ENCODE results near the gene AP4B1.
"Not testable (repeated sequence)": the region's sequence is repeated elsewhere in the genome, so short reads cannot be mapped to it uniquely, and the experiment has no call there.

AP4B1 gene

DNA sequence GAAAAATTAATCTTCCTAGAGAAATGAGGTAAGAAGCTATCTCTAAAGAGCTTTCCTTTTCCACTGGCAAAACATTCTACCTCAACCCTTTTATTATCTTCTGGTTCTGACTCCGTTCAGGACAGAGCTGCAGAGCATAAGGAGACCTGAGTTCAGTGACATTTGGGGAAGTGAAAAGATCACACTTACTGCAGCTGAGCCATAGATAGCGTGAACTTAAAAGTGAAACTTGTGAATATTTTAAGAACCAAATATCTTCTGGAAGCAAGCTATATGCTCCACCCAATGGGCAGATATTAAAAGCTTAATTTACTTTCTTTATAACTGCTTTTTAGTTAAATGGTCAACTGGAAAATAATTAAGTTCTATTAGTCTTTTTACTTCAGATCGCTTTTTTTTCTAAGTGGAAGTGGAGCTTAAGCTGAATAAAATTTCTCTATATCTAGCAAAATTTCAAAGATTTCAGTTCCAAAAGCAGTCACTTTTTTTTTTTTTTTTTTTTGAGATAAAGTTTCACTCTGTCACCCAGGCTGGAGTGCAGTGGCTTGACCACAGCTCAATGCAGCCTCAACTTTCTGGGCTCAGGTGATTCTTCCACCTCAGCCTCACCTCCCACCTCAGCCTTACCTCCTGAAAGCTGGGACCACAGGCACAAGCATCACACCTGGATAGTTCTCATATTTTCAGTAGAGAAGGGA, 45.0 kb downstream of the AP4B1 start:
- FAIRE-seq = no peak
- no peak for DNase-seq (ENCODE audit: insufficient read length, low spot score)

DNA sequence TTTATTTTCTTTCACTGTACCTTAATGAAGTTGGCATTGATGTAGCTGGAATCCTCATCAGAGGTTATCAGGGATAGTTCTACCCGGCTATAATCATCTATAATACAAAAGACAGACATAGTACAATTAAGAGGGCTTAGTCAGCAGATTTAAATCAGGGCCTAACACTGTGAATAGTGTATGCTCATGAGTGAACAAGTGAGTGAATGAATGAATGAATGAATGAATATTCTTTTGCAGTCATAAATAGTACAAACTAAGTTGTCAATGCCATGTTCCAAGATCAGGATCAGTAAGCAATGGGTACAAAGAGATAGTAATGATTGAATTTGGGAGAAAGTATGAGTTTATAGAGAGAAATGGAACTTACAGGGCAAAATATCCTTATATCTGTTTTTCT, 45.6 kb downstream of the AP4B1 start:
- DNase-seq (ENCODE audit: insufficient read length, low spot score) = no peak
- FAIRE-seq = no peak

DNA sequence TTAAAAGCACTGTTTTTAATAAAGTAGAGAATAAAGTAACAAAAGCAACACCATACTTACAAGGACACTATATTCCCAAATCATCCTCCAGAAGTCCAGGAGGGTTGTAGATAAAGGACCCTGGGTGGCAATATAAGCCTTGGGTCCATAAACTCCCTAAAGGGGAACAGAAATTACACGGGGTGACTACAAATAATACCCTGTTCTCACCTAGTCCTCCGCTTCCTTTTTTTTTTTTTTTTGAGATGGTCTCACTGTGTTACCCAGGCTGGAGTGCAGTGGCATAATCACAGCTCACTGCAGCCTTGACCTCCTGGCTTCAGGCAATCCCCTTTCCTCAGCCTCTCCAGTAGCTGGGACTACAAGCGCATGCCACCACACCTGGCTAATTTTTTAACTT, 46.2 kb downstream of the AP4B1 start:
- FAIRE-seq (no peak), DNase-seq (ENCODE audit: insufficient read length, low spot score) (no peak)

DNA sequence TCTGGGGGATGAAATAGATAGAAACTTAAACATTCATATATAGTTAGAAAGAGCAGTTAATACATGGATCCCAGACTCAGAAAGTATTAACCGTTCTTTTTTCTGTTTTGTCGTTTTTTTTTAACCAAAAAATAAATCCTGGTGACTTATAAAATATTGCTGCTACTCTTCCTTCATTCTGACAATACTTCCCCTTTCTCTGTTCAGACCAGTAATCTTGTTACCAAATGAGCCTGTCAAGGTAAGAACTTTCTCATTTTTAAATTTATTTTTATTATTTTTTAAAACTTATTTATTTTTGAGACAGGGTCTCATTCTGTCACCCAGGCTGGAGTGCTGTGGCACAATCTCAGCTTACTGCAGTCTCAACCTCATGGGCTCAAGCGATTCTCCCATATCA, 46.8 kb downstream of the AP4B1 start:
- DNase-seq (ENCODE audit: insufficient read length, low spot score) (no peak), FAIRE-seq (no peak)

DNA sequence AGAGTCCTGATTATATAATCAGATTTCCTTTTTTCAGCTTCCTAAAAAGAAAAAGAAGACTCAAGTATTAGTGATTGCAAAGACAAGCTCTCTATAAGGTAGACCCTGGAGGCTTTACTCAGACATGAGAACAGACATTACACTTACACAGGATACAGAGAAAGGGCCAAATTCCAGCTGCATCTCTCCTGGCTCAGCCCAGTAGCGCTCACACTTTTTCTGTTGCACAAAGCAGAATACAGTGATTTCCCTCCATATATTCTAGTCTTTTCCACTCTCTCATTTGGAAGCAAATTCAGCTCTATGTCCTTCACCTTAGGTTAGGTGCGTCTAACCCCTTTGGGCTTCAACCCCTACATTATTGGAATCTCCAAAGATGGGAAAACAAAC, 48.2 kb downstream of the AP4B1 start:
- no peak for DNase-seq (ENCODE audit: insufficient read length, low spot score)
- FAIRE-seq = no peak

DNA sequence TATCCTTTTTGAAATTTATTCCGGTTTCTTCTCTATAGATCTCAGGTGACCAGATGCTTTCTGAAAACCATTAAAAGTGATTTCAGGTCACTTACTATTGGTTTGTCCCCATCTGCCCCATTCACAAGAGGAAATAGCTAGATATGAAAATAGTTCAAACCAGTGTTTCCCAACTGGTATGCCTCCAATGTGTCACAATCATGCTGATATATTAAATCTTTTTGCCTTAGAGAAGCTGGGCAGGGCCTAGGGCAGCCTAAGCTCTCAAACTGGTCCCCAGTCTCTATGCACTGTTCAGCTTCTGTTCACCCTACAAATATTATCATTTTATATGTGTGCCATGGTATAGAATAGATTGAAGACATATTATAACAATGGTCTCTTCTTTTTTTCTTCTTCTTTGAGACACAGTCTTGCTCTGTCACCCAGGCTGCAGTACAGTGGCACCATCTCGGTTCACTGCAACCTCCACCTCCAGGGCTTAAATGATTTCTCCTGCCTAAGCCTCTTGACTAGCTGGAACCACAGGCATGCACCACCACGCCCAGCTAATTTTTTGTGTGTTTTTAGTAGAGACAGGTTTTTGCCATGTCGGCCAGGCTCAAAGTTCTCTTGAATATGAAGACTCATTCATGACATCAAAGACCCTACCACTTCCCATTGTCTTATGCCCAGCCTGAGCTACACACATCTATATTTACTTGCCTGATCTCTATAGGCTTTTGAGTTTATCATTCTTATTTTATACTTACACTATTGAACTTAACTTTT, 48.8 kb downstream of the AP4B1 start:
- DNase-seq (ENCODE audit: insufficient read length, low spot score) (no peak), FAIRE-seq (no peak)

DNA sequence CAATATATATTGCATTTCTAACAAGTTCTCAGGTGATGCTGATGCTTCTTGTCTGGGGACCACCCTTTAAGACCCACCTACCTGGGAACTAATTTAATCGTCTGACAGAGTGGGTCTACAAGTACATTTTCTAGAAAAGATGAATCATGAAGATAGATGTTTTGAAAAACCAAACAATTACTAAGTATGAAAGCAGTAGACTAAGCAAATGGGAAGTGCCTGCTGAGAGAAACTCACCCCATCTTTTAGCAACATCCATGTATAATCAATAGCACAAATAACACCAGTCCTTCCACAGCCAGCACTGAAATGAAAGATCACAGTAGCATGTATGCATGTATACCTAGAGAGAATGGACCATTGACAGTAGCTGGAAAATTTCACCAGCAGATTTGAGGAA, 50.4 kb downstream of the AP4B1 start:
- no peak for DNase-seq (ENCODE audit: insufficient read length, low spot score)
- FAIRE-seq = no peak

DNA sequence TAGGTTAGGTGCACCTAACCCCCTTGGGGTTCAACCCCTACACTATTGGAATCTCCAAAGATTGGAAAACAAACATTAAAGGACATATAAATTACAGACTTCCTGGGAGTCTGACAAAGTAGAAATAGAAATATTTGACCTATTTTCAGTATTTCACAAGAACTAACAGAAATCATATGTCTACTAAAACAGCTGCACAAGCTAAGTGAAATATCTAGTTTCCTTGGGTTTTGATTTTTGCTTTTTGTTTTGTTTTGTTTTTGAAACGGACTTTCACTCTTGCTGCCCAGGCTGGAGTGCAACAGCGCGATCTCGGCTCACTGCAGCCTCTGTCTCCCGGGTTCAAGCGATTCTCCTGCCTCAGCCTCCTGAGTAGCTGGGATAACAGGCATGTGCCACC, 51.9 kb downstream of the AP4B1 start:
- not testable (repeated sequence) for FAIRE-seq; DNase-seq (ENCODE audit: insufficient read length, low spot score)

DNA sequence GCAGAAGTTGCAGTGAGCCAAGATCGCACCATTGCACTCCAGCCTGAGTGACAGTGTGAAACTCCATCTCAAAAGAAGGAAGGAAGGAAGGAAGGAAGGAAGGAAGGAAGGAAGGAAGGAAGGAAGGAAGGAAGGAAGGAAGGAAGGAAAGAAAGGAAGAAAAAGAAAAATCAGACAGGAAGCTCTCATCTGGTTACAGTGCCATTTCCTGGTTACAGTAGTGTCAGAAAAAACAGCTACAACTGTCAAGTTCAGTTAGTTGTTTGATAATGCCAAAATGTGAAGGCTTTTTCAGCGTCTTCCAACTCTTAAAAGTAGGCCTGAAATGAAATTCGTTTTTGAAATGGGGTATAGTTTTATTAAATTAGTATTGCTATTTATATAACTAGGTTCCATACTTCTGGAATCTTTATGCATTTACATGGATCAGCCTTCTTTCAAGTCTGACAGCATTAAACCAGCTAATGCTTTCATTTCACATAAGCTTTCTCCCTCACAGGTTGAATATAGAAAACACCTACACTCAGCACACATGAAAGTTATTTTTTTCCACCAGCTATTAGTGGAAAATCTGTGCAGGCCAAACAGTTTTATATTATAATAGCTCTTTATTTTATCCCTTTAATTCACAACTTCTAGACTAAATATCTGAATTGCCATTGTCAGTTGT, 54.3 kb downstream of the AP4B1 start:
- FAIRE-seq (no peak), DNase-seq (ENCODE audit: insufficient read length, low spot score) (no peak)

DNA sequence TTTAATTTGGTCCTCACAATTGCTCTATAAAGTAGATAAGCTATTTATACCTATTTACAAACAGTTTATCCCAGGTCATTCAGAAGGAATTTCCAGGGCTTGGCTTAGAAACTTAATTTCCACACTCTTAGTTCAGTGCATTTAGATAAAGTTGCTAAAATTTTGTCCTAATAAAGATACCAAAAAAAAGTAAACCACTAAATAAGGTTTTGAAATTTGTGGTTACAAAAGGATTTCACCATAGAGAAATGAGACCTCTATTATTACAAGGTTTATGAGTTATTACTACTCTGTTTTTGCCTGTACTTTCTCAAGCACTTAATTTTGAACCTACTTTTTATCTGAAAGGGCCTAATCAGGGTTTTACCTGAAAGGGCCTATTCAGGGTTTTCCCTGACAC, 55.5 kb downstream of the AP4B1 start:
- no peak for FAIRE-seq
- DNase-seq (ENCODE audit: insufficient read length, low spot score) = no peak

DNA sequence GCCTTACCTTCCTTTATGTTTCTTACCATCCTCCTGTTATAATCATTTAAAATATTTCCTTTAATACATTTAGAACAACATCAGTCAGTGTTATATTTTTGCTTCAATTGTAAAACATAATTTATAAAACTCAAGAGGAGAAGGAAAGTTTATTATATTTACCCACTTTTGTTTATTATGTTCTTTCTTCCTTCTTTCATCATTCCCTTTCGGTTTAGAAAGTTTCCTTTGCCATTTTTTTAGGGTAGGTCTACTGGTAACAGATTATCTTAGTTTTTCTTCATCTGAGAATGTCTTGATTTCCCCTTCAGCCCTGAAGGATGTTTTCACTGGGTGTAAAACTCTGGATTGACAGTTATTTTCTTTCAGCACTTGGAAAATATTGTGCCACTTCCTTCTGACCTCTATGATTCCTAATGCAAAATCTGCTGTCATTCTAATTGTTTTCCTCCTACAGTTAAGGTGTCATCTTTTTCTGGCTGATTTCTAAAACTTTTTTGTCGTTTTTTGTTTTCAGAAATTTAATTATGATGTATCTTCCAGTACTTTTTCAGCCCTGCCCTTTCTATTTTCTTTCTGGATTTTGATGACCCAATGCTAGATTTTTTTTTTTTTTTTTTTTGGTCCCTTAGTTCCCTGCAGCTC, 58.1 kb downstream of the AP4B1 start:
- FAIRE-seq (no peak), DNase-seq (ENCODE audit: insufficient read length, low spot score) (no peak)
